ENCODE results near the gene KSR1.
A peak's percentile ranks its signal among the peaks of the same experiment; 100 is the strongest.
"Not testable (repeated sequence)": the region's sequence is repeated elsewhere in the genome, so short reads cannot be mapped to it uniquely, and the experiment has no call there.

KSR1 gene

DNA sequence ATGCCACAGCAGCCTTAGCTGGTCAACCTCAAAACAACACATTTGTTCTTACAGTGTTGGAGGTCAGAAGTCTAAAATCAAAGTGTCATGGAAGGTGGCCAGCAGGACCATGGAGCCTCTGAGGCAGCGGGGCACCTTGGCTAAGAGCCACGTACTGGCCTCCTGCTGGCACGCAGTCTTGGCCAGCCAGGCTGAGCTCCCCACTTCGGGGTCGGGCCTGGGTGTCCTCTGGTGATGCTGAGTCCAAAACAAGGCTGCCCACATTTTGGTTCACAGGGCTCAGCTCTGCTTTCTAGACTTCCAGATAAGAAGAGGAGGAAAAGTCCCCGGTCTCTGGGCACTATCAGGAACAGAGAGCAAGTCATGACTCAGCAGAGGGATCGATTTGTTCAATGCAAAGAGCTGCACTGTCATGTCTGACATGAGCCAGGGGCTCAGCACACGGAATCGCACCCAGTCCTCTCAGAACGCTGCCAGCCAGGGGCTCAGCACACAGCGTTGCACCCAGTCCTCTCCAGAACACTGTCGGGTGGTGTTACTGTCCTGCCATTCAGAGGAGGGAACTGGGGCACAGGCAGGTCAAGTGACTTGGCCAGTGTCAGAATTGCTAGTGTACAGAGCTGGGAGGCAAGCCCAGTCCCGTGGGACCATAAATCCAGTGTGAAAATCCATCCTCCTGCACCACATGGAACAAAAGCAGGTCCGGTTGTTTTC lies 177.2 kb downstream of the KSR1 start:
- no peak for DNase-seq (ENCODE audit: low read depth in 2 of 2)

DNA sequence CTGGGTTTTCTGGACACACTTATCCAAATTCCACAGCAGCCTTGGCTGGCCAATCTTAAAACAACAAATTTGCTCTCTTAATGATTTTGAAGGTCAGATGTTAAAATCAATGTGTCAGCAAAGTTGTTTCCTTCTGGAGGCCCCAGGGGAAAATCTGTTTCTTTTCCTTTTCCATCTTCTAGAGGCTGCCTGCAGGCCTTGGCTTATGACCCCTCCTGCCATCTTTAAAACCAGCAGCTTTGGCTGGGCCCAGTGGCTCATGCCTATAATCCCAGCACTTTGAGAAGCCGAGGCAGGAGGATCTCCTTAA lies 177.7 kb downstream of the KSR1 start:
- DNase-seq (ENCODE audit: low read depth in 2 of 2) = no peak

DNA sequence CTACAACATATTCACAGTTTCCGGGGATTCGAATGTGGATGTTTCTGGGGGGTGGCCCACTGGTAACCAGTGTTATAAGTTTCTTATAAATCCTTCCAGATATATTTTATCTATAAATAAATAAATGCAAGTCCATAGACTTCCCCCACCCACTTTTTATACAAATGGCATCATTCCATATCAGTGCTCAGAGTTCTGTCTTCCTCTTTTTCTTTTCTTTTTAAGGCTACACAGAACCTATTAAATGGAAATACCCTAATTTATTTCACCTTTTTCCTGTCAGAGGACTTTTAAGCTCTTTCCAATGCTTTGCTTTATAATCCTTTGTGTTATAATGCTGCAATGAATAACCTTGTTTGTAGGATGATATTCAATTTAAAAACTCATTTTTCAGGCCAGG lies 178.5 kb downstream of the KSR1 start:
- no peak for DNase-seq (ENCODE audit: low read depth in 2 of 2)

DNA sequence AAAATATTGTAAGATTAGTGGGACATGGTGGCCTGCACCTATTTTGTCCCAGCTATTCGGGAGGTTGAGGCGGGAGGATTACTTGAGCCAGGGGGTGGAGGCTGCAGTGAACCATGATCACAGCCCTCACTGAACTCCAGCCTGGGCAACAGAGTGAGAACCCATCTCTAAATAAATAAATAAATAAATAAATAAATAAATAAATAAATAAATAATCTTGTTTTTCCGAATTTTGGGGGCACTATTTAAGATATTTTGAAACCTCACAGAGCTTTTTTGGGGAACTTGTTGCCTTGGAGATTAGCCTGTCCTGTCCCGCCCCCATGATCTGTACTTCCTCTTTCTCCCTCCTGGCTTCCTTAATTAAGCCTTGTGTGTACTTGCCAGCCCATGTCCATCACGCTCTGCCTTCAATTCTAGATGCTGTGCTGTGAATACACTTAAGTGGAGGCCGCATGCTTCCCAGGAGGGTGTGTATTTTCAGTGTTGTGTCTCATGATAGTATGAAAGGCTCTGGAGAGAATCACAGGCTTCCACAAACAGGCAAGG lies 179.1 kb downstream of the KSR1 start:
- DNase-seq (ENCODE audit: low read depth in 2 of 2) = no peak

DNA sequence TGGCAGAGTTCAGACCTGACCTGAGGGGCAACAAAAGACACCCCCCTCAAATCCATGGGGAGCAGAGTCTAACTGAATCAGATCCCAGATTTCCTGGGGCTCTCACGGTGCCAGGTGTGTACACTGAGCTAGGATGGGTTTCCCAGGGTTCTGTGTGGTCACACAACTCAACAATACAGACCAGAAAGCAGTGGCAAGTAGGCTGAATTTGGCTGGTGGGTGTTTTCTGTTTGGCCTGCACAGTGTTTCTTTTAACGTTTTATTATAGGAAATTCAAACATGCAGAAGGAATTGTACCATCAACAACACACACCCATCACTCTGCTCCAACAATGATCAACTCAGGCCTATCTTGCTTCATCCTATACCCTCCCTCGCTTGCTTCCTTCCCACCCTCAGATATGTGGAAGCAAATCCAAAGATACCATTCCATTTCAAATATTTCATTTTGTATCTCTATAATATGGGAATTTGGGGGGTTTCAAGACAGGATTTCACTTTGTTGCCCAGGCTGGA lies 179.8 kb downstream of the KSR1 start:
- not testable (repeated sequence) for DNase-seq (ENCODE audit: low read depth in 2 of 2)

DNA sequence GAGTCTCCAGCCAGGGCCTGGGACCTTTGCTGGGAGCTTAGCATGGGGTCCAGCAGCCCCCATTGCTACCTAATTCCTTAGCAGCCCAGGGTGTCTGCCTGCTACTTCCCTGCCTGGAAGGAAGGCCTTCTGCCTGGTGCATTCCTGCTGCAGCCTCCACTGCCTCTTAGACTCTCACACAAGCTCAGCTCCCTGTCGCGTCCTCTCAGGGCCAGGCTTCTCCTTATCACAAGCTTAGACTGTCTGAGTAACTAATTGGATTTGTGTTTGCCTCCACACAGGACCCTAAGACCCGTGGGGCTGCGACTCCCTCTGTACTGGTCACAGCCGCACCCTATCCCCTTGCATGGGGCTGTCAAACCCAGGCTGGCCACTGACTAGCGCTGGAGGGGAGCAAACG lies 181.6 kb downstream of the KSR1 start:
- DNase-seq (ENCODE audit: low read depth in 2 of 2) = not testable (repeated sequence)

DNA sequence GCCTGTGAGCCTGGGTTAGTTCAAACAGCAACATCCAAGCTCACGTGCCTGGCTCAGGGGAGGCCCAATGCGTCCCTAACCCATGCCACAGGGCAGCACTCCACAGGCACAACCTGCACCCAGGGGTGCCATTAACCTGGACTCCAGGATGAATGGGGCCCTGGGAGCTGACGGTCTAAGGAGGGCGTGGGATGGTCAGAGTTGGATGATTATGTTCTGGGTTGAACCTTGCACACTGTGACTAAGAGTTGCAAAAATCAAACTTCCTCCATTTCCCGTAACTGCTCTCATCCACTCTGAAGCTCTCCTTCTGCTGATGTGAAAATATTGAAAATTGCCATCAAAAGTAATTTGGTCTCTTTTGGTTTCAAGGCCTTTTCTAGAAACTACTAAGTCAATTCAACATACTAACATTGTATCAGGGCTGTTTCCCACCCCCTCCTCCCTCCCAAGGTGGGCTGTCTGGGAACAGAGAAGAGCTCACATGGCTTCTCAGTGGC lies 182.2 kb downstream of the KSR1 start:
- DNase-seq (ENCODE audit: low read depth in 2 of 2) = not testable (repeated sequence)

DNA sequence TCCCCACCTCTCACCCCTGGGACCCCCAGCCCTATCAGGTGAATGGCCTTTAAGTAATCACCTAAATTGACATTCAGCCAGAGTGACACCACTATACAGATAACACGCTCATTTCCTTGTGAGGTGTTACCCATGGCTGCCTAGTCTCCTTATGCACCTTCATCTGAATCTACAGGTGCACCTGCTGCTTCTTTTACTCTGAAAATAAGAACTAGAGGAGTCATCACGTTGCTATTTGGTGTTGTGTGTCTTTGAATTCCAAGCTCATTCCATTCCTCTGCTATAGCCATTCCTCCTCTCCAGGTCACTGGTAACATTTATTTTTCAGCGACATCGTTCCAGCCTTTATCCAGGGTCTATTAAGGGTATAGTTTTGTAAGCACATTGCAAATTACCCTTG lies 184.5 kb downstream of the KSR1 start:
- no peak for DNase-seq (ENCODE audit: low read depth in 2 of 2)

DNA sequence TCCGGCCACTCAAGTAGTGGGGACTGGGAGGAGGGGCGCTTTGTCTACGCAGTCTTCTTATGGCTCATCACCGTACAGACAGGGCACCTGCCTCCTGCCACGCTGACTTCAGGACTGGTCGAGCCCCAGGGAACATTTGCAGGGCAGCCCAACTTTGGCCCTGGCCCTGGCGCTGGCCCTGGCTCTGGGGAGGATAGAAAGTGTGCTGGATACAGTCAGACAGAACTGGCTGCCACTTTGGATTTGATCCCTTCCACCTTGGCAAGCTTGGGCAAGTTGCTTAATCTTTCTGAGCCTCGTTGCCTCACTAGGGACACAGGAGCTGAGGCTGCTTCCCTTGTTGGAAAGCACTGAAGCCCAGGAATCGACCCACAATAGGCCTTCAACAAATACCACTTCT lies 188.3 kb downstream of the KSR1 start:
- no peak for DNase-seq (ENCODE audit: low read depth in 2 of 2)

DNA sequence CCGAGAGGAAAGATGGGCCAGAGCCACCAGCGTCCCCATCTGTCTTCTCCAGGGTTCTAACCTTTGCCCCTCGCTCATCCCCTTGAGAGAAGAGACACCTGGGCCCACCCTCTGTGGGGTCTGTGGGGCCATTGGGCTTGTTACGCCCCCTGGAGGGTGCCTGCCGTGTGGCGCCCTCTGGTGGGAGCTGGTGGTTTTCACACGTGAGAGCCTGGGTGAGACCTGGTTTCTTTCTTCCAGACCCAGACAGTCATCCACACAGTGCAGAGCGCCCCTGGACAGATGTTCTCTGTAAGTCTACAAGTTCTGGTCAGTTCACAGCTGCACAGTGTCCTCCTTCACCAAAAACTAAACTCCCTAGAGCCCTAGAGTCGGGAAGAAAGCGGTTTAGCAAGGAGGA lies 189.4 kb downstream of the KSR1 start:
- DNase-seq (ENCODE audit: low read depth in 2 of 2) = not testable (repeated sequence)

DNA sequence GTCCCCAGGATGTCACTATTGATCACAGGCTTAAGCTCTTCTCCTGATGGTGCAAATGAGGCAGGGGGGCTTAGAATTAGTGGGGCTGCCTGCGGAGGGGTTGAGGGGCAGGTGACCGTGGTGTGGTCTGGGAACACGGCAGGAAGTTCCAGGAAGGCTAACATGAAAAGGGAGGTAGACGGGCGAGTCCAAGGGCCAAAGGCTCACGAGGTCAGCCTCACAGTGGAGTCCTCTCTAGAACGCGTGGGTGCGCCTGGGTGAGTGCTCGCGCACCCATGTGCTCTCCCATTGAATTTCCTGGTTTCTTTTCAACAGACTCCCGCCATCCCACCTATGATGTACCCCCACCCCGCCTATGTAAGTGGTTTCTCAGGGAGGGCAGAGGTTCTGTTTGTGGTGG lies 190.0 kb downstream of the KSR1 start:
- DNase-seq (ENCODE audit: low read depth in 2 of 2) = no peak

DNA sequence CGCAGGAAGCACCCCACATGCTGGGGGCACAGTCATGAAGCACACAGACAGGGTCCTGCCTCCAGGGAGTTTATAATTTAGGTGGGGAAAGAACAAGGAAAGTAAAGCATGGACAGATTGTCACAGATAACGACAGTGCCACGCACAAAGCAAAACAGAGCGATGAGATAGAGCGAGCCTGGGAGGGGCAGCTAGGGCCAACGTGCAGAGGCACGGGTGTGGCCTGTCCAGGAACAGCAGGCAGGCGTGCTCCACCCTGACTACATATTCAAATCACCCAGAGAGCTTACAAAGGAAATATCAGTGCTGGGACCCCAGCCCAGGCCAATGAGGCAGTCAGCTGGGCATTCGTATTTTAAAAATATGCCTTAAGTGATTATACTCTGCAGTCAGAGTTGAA lies 191.5 kb downstream of the KSR1 start:
- DNase-seq (ENCODE audit: low read depth in 2 of 2) = no peak

DNA sequence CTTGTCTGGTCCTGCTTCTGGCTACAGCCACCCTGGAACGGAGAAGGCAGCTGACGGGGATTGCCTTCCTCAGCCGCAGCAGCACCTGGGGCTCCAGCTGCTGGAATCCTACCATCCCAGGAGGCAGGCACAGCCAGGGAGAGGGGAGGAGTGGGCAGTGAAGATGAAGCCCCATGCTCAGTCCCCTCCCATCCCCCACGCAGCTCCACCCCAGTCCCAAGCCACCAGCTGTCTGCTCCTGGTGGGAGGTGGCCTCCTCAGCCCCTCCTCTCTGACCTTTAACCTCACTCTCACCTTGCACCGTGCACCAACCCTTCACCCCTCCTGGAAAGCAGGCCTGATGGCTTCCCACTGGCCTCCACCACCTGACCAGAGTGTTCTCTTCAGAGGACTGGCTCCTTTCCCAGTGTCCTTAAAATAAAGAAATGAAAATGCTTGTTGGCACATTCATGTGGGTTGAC lies 192.9 kb downstream of the KSR1 start:
- not testable (repeated sequence) for DNase-seq (ENCODE audit: low read depth in 2 of 2)

DNA sequence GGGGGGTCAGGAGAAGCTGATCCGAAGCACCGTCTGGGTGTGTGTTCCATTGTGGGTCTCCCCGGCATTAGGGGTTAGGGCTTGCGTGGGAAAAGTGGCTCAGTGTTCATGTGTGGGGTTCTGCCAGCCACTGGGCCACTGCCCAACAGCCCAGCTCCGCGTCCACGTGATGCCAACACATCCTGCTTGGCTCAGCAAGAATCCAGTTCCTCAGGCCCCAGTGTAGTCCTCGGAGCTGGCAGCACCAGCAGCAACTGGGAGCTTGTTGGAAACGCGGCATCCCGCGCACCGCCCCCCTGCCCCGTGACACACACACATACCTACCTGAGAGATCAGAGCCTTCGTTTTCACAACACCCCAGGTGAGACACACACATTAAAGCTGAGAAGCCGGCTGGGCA lies 193.7 kb downstream of the KSR1 start:
- no peak for DNase-seq (ENCODE audit: low read depth in 2 of 2)

DNA sequence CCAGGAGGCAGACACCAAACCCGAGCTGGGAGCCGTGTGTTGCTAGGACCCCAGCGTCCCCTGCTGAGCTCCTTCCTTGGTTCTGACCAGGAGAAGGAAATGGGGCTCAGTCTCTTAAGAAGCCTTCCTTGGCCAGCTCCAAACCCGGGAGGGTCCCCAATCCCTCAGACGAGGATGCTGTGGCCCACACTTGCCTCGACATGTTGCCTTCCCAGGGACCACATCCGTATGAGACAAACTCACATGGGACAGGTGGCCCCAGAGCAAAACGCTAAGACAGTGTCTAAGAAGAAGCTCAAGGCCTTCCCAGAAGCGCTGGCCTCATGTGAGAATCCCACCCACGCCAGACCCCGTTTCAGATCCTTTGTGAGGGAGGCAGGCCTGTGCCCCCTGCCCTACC lies 194.6 kb downstream of the KSR1 start:
- no peak for DNase-seq (ENCODE audit: low read depth in 2 of 2)

DNA sequence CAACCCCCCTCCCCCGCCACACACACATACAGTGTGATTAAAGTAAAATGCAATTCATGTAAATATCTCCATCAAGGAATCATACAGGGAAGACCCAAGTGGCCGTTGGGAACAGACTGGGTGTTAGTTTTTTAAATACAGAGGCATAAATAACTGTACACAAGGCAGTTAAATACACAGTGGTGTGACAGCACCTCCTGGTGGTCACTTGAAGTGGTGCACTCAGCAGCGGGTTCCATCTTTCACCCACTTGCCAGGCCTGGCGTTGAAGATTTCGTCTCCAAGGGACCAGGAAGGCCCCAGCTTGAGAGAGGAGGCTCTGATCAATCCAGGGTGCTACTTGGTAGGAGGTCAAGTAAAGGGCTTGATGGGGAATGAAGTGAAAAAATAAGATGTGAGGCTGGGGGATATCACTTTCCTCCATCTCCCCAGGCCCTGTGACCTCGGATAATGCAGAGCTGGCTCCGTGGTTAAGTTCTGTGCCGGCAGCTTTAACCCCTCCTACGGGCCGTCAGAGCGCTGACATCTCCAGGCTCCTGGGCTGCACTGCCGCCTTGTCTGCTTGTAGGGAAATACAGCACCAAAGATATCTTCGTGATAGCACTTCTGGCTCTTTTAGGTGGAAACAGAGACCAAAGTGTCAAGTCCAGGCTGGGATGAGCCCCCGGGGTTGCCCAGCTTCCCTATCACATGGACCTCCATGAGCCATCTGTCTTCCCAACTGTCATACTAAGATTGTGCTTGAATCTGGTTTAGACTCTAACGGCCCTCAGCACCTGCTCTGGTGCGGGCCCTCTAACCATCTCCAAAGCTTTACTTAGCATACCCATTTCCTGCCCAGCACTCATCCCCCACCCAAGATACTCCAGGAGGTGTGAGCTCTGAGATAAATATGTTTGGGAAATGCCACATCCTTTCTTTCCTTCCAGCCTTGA lies 195.4 kb downstream of the KSR1 start:
- DNase-seq (ENCODE audit: low read depth in 2 of 2) = peak; percentile 52 to 76

DNA sequence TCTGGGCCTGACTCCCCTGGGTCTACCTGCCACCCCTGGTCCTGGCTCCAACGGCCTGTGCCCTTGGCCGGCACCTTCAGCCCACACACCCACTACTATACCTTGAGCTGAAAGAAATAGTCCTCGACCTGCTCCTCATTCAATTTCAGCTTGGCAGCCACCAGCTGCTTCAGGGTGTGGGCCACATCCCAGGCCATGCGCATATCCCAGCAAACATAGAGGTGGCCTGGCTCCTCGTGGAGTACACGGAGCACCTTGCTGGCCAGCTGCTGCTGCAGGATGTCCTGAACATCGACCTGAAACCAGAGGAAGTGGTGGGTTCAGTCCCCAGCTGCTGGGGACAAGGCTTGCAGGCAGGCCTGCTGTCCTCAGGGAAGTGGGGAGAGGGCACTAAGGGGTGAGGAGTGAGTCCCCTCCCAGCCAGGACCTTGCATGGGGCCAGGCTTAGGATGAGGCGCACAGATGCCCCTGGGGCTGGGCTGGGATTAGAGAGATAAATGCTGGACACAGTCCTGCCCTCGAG lies 197.3 kb downstream of the KSR1 start:
- not testable (repeated sequence) for DNase-seq (ENCODE audit: low read depth in 2 of 2)

DNA sequence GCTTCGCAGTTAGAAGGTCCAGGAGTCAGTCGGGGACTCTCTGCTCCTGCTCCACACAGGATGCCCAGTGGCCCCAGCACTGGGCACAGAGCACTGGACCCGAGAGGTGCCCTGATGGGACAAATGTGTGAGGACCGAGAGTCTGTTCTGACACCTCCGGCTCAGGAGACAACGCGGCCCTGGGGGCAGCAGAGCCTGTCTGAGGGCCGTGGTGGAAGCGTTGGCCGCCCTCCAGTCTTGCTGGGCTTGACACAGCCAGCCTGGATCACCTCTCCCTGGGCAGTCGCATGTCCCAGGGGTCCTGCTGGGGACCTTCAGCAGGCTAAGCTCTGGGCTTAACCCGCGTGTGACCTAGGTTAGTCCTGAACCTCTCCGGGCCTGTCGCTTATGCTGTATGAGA lies 197.9 kb downstream of the KSR1 start:
- no peak for DNase-seq (ENCODE audit: low read depth in 2 of 2)

DNA sequence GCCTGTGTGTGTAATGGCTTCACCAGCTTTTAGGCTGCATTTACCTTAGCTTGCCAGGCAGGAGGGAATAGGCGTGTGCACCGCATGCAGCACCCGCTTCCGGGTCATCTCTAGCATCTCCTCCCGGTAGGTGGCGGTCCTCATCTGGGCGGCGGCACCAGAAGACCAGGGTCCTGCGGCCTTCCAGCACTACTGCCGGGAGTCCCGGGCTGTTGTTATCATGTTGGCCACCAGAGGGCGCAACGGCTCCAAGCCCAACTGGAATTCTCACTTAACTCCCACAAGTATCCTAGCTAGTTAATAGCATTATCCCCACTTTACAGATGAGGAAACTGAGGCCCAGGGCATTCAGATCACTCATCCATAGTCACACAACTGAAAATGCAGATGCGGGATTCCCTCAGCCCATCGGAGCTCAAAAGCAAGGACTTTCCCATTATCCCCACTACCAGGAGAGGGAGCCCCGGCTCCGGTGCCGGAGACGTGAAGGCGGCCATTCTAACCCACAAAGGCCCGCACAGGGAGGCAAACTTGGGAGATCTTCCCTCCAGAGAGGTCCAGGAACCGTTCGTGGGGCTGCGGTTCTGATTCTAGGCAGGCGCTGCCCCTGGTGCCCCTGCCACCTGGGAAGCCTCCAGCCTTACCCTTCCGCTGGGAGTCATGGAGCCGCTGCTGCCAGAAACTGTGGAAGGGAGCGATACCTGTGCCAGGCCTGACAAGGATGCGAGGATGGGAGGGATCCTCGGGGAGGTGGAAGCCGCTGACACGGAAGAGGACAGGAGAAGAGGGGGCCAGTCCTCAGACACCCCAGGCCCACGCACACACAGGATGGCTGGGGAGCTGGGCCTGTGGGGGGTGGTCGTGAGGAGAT lies 198.6 kb downstream of the KSR1 start:
- peak; percentile 75 for DNase-seq (ENCODE audit: low read depth in 2 of 2)

DNA sequence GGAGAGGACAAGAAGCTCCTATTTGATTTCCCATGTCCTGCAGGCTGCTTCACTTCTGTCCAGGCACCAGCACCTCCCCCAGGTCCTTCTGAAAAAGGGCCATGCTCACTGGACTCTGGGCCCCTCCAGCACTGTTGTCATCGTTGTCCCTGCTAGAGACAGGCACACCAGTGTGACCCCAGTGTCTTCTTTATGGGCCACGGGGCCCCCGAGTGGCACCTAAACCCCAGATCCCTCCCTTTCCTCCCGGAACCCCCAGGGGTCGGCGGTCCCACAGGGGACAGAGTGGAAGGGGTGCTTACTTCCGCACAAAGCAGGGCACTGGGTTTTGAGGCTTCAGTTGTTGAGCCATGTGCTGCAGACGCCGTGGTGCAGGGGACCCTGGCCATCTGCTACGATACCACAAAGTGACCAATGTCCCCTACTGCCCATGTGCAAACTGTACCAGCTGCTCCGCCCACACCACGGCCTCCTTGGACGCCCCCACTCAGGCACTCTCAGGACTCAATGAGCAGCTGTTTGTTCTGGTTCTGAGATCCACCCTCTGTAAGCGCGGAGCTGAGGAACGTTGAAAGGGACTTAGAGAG lies 199.4 kb downstream of the KSR1 start:
- DNase-seq (ENCODE audit: low read depth in 2 of 2) = not testable (repeated sequence)

DNA sequence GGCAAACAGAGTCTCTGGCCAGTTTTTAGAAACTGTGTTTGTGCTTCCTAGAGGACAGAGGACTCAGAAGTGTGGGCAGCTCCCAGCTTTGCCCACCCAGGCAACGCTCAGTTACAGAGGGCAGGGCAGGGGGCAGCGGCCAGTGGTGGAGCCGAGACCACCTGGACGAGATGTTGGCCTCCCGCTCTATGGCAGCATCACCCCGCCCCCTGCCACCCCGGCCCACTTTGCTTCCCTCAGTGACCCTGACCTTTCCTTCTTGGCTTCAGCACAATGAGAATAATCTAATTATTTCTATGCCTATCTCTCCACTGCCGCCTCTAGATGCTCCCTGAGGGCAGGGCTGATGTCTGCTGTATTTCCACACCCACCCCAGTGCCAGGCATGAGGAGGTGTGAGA lies 200.4 kb downstream of the KSR1 start:
- not testable (repeated sequence) for DNase-seq (ENCODE audit: low read depth in 2 of 2)
